CD1c-positive myeloid dendritic cell (primary cell): ENCODE results near the gene SMARCA4.

Experiments
- DNase-seq: peaks from one replicate; pipeline ENCODE4 v3.0.0-alpha.2; 2016; ENCODE audit errors: extremely low spot score

SMARCA4 gene

GRCh38 chr19:10960314-10961072 is at the start of gene SMARCA4:
TSS of gene SMARCA4 (plus strand) at chr19:10961030. CDS start at chr19:10984152, 23,122 bp downstream.
- DNase-seq = peak; percentile 100

DNA sequence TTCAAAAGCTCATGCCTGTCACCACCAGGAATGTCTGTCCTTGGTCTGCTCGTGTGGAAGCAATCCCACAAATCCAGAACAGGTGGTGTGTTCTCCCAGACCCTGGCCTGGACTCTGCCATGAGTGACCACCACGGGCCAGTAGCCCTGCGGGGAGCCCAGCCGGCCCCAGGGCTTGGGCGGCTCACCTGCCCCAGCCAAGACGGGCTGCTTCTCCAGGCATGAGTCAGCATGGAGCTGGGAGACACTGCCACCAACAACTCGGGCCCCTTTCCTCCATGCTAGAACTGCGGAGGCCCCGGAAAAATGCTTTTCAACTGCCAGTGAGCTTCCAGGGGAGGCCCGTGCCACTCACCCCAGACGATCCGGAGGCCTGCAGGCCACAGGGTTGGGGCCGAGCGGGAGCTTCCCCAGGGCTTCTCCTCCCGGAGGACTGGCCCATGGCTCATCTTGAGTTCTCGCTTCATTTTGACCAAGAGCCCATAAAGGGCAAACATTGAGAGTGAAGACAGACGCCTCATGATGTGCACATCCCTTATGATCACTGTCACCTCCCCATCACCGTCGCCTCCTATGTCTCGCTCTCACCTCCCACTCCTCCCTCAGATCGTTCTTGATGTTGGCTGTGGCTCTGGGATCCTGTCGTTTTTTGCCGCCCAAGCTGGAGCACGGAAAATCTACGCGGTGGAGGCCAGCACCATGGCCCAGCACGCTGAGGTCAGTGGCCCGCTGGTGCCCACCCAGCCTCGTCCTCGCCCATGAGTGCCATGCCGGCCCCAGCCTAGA is 49.1 kb upstream of the SMARCA4 start:
- no peak for DNase-seq

DNA sequence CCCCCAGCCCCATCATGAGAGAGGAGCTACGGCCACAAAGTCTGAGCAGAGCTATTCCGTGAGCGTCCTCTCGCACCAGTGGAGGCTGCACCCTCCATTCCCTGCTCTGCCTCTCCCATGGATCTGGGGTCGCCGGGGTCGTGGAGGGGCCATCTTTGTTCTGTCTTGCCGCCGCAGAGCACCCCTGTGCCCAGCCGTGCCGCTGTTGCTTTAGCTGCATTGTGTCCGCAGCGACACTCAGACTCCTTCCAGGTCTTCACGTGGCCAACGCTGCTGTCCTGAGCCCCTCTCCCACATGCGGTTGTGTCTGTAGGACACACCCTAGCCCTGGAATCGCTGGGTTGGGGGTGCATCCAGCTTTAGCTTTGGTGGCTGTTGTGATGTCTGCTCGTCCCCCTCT is 48.2 kb upstream of the SMARCA4 start:
- no peak for DNase-seq

GRCh38 chr19:10913716-10914340 is 47.0 kb upstream of the SMARCA4 start:
- no peak for DNase-seq

GRCh38 chr19:10915130-10916091 is 45.4 kb upstream of the SMARCA4 start:
- DNase-seq = no peak

DNA sequence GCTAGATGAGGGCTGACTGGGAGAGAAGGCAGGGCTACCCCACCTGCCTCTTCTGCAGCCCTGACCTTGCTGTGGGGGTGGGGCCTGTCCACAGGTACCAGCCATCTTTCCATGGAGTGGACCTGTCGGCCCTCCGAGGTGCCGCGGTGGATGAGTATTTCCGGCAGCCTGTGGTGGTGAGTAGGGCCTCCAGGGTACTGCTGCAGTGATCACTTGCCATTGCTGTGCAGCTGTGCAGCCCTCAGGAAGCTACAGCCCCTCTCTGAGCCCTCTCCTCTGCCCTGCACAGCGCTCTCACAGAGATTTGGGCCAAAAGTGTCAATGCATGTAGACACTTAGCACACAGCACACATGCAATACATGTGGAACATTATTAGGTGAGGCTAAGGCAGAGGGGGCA is 44.2 kb upstream of the SMARCA4 start:
- no peak for DNase-seq

GRCh38 chr19:10918359-10918758 is 42.5 kb upstream of the SMARCA4 start:
- DNase-seq = no peak

GRCh38 chr19:10919352-10920287 is 41.2 kb upstream of the SMARCA4 start:
- DNase-seq = no peak

- no peak for DNase-seq
Observed at GRCh38 chr19:10920288-10920655, 40.6 kb upstream of the SMARCA4 start.

DNA sequence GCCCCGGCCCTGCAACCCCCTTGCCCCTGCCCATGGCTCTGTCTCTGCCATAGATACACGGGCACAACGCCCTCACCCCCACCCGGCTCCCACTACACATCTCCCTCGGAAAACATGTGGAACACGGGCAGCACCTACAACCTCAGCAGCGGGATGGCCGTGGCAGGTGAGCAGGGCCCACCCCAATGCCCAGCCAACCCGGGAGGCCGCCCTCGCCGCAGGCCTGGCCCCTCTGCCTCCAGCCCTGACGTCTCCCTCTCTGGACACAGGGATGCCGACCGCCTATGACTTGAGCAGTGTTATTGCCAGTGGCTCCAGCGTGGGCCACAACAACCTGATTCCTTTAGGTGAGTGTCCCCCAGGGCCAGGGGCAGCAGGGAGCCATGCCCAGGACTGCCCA is 40.0 kb upstream of the SMARCA4 start:
- no peak for DNase-seq

- no peak for DNase-seq
Observed at GRCh38 chr19:10921199-10921909, 39.5 kb upstream of the SMARCA4 start.

DNA sequence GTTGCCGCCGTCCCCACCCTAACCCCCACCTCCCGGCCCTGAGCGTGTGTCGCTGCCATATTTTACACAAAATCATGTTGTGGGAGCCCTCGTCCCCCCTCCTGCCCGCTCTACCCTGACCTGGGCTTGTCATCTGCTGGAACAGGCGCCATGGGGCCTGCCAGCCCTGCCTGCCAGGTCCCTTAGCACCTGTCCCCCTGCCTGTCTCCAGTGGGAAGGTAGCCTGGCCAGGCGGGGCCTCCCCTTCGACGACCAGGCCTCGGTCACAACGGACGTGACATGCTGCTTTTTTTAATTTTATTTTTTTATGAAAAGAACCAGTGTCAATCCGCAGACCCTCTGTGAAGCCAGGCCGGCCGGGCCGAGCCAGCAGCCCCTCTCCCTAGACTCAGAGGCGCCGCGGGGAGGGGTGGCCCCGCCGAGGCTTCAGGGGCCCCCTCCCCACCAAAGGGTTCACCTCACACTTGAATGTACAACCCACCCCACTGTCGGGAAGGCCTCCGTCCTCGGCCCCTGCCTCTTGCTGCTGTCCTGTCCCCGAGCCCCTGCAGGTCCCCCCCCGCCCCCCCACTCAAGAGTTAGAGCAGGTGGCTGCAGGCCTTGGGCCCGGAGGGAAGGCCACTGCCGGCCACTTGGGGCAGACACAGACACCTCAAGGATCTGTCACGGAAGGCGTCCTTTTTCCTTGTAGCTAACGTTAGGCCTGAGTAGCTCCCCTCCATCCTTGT is 38.8 kb upstream of the SMARCA4 start:
- no peak for DNase-seq

GRCh38 chr19:10922638-10923014 is 38.2 kb upstream of the SMARCA4 start:
- DNase-seq = no peak

GRCh38 chr19:10923260-10924112 is 37.3 kb upstream of the SMARCA4 start:
- no peak for DNase-seq

GRCh38 chr19:10924597-10924996 is 36.2 kb upstream of the SMARCA4 start:
- DNase-seq = no peak

DNA sequence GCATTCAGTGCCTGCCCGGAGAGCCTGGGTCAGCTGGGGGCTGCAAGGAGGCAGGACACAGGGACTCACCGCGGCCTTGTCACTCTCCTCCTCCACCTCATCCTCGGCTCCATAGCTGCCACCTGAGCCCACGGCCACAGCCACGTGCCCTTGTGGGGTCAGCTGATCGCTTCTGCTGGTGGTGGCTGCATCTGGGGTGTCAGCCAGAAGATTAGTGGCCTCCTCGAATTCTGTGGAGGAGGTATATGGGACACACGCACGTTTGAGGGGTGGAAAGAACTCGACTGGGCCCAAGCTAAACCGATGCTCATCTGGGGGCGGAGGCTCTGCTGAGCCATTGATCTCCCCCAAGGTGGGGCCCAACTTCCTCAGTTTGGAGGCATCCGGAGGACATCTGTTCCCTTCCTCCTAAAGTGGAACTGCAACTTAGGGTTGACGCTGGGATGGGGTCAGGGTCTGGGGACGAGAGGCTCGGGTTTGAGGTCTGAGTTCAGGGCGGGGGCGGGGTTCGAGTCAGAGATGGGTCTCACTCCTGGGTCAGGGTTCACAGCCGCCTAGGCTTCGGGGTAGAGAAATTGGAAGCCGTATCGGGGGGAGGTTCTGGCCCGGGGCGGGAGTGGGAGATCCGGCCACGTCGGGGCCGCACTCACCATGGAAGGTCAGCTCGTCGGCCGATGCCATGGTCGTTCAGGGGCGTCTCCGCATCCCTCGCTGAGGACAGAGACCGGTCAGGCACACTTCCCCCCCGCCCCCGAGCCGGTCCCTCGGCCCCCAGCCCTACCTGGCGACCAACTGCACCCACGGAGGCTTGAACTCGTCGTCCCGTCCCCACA is 32.9 kb upstream of the SMARCA4 start:
- DNase-seq = peak; percentile 68
